H1 (cell line): ENCODE data around the gene SPDEF. TPM values are rescaled to one million over a fixed set of nuclear protein-coding genes. Genes with fewer than 3 reads are reported as not detected.
A peak's percentile ranks its signal among the peaks of the same experiment; 100 is the strongest.

ENCODE experiments used
- CTCF ChIA-PET: fragments of 300-600 bp; sonication (Branson Sonifier 250); formaldehyde crosslinking; loops from one replicate; lab custom pipeline; 2021; ENCODE audit not compliant: partially characterized antibody; lab: Charles Lee
- POLR2A ChIA-PET: fragments of 300-600 bp; sonication (Branson Sonifier 250); formaldehyde crosslinking; loops from one replicate; lab custom pipeline; 2021; ENCODE audit warnings: inconsistent platforms; ENCODE audit not compliant: partially characterized antibody; lab: Charles Lee
- DNase-seq, 2 experiments: peaks; one replicate each; pipeline versions ENCODE4 v3.0.0 to v3.0.0-alpha.2; 2010 to 2022; ENCODE audit warnings: low spot score in 2 of 2, low read depth in 1 of 2, mixed read lengths in 1 of 2
- FAIRE-seq: peaks from 2 replicates; lab custom pipeline; 2011; peaks lifted over from hg19 to GRCh38; lab: Jason Lieb, UNC
- H2AFZ ChIP-seq: 2 replicates; pipeline ENCODE4 v1.8.1; 2012; ENCODE audit warnings: low read length, inconsistent platforms
- H2AK5ac ChIP-seq: 2 replicates; pipeline ENCODE4 v1.6.1; 2013; ENCODE audit warnings: low read depth, low read length
- H2BK120ac ChIP-seq: replicated peaks from 2 replicates; pipeline ENCODE3; 2013; ENCODE audit warnings: low read depth, low read length, inconsistent platforms
- H2BK12ac ChIP-seq: 2 replicates; pipeline ENCODE4 v1.6.1; 2013; ENCODE audit warnings: low read depth, low read length
- H2BK15ac ChIP-seq: 2 replicates; pipeline ENCODE4 v1.6.1; 2013; ENCODE audit warnings: low read length
- H2BK20ac ChIP-seq: 2 replicates; pipeline ENCODE4 v1.6.1; 2013; ENCODE audit warnings: low read length
- H2BK5ac ChIP-seq: 2 replicates; pipeline ENCODE4 v1.6.1; 2013; ENCODE audit warnings: low read depth, low read length
- H3K14ac ChIP-seq: 2 replicates; pipeline ENCODE4 v1.6.1; 2013; ENCODE audit warnings: inconsistent platforms; ENCODE audit not compliant: insufficient read length
- H3K18ac ChIP-seq: 2 replicates; pipeline ENCODE4 v1.6.1; 2013; ENCODE audit warnings: low read length; ENCODE audit errors: extremely low read depth
- H3K23ac ChIP-seq: 2 replicates; pipeline ENCODE4 v1.6.1; 2013; ENCODE audit warnings: inconsistent platforms; ENCODE audit not compliant: insufficient read length
- H3K23me2 ChIP-seq: 2 replicates; pipeline ENCODE4 v1.6.1; 2013; ENCODE audit warnings: low read depth, low read length
- H3K27ac ChIP-seq: 2 replicates; pipeline ENCODE4 v1.6.1; 2011; ENCODE audit warnings: low read depth, low read length, inconsistent platforms
- H3K27me3 ChIP-seq, 4 experiments: replicated peaks in 1 of 4; 1 replicate in 1 of 4; 2 replicates in 3 of 4; pipeline versions ENCODE4 v1.6.1 to v1.8.1; 2011 to 2013; ENCODE audit warnings: low read length in 3 of 4, mild to moderate bottlenecking in 3 of 4, inconsistent platforms in 2 of 4, mixed read lengths in 2 of 4, moderate library complexity in 1 of 4; ENCODE audit not compliant: control insufficient read depth in 3 of 4, insufficient read depth in 3 of 4; ENCODE audit errors: extremely low read depth in 1 of 4
- H3K36me3 ChIP-seq, 4 experiments: 2 replicates each; pipeline versions ENCODE4 v1.6.1 to v1.8.1; 2011 to 2013; ENCODE audit warnings: mild to moderate bottlenecking in 4 of 4, low read length in 3 of 4, moderate library complexity in 2 of 4, control low read depth in 1 of 4, inconsistent platforms in 1 of 4; ENCODE audit not compliant: insufficient read depth in 4 of 4, control insufficient read depth in 2 of 4
- H3K4ac ChIP-seq: replicated peaks from 2 replicates; pipeline ENCODE3; 2013; ENCODE audit warnings: low read length, low read depth, mixed read lengths, inconsistent platforms; ENCODE audit not compliant: insufficient read length
- H3K4me1 ChIP-seq, 4 experiments: replicated peaks in 1 of 4; 1 replicate in 1 of 4; 2 replicates in 3 of 4; pipeline versions ENCODE4 v1.6.1 to v1.8.1; 2011 to 2013; ENCODE audit warnings: low read length in 3 of 4, inconsistent platforms in 2 of 4, mixed read lengths in 1 of 4; ENCODE audit not compliant: insufficient read depth in 4 of 4, control insufficient read depth in 3 of 4
- H3K4me2 ChIP-seq, 2 experiments: 2 replicates each; pipeline versions ENCODE4 v1.6.1 to v1.8.1; 2011 to 2013; ENCODE audit warnings: low read depth in 2 of 2, low read length in 2 of 2, control low read depth in 1 of 2, inconsistent platforms in 1 of 2, mild to moderate bottlenecking in 1 of 2; ENCODE audit not compliant: insufficient read depth in 1 of 2
- H3K4me3 ChIP-seq, 4 experiments: fragments of 200-600, 300-600 bp in 1 of 4; sonication (generic), shearing (Covaris generic), sonication (Bioruptor Twin) in 1 of 4; 2 replicates each; pipeline versions ENCODE4 v1.5.1 to v1.8.1; 2011 to 2016; ENCODE audit warnings: low read length in 4 of 4, low read depth in 3 of 4, control low read depth in 2 of 4, inconsistent platforms in 2 of 4, mild to moderate bottlenecking in 2 of 4, mixed read lengths in 1 of 4, moderate library complexity in 1 of 4; ENCODE audit not compliant: insufficient read depth in 2 of 4; ENCODE audit errors: extremely low read depth in 1 of 4
- H3K56ac ChIP-seq: replicated peaks from 2 replicates; pipeline ENCODE3; 2013; ENCODE audit warnings: low read depth, mild to moderate bottlenecking, mixed read lengths, low read length, inconsistent platforms; ENCODE audit not compliant: insufficient read length
- H3K79me1 ChIP-seq: 2 replicates; pipeline ENCODE4 v1.6.1; 2013; ENCODE audit warnings: low read depth, low read length, control low read depth
- H3K79me2 ChIP-seq, 2 experiments: 2 replicates each; pipeline versions ENCODE4 v1.6.1 to v1.8.1; 2012 to 2013; ENCODE audit warnings: low read length in 2 of 2, mild to moderate bottlenecking in 2 of 2, inconsistent platforms in 1 of 2; ENCODE audit not compliant: insufficient read depth in 2 of 2, control insufficient read depth in 1 of 2
- H3K9ac ChIP-seq, 4 experiments: replicated peaks in 1 of 4; 1 replicate in 1 of 4; 2 replicates in 3 of 4; pipeline versions ENCODE4 v1.6.1 to v1.8.1; 2011 to 2013; ENCODE audit warnings: low read depth in 3 of 4, low read length in 3 of 4, control low read depth in 2 of 4, mild to moderate bottlenecking in 2 of 4, moderate library complexity in 2 of 4, inconsistent platforms in 1 of 4; ENCODE audit errors: extremely low read depth in 1 of 4
- H3K9me3 ChIP-seq, 2 experiments: 2 replicates each; pipeline versions ENCODE4 v1.6.1 to v1.8.1; 2012 to 2013; ENCODE audit warnings: mild to moderate bottlenecking in 2 of 2, moderate library complexity in 2 of 2, control low read depth in 1 of 2, inconsistent platforms in 1 of 2, low read depth in 1 of 2, low read length in 1 of 2, mixed read lengths in 1 of 2; ENCODE audit not compliant: insufficient read depth in 2 of 2
- H4K20me1 ChIP-seq, 2 experiments: replicated peaks in 1 of 2; 2 replicates each; pipeline versions ENCODE3 to v1.8.1; 2011 to 2013; ENCODE audit warnings: inconsistent platforms in 2 of 2, low read length in 2 of 2, mild to moderate bottlenecking in 1 of 2; ENCODE audit not compliant: insufficient read depth in 2 of 2, control insufficient read depth in 1 of 2
- H4K5ac ChIP-seq: 2 replicates; pipeline ENCODE4 v1.6.1; 2013; ENCODE audit warnings: low read length, low read depth, mixed read lengths, inconsistent platforms; ENCODE audit not compliant: insufficient read length
- H4K8ac ChIP-seq: 2 replicates; pipeline ENCODE4 v1.8.0; 2013; ENCODE audit warnings: mild to moderate bottlenecking, moderate library complexity, low read length, inconsistent platforms; ENCODE audit not compliant: insufficient read depth; ENCODE audit errors: extremely low read depth
- H4K91ac ChIP-seq: replicated peaks from 2 replicates; pipeline ENCODE3; 2013; ENCODE audit warnings: low read length, mixed read lengths, inconsistent platforms; ENCODE audit not compliant: insufficient read length
- CTCF ChIP-seq, 3 experiments: IDR thresholded peaks; 1 replicate in 2 of 3; 2 replicates in 1 of 3; pipeline versions ENCODE4 v1.5.1 to v1.6.1; 2011; ENCODE audit warnings: low read length in 3 of 3, mild to moderate bottlenecking in 3 of 3, inconsistent platforms in 2 of 3, low read depth in 1 of 3, moderate library complexity in 1 of 3; ENCODE audit not compliant: insufficient read depth in 1 of 3; ENCODE audit errors: control extremely low read depth in 1 of 3
- RAD21 ChIP-seq, 2 experiments: IDR thresholded peaks in 1 of 2; conservative IDR thresholded peaks in 1 of 2; 2 replicates each; pipeline ENCODE4 v1.6.1; 2011; ENCODE audit warnings: low read depth in 2 of 2, low read length in 2 of 2, improper control_type of control experiment in 1 of 2, inconsistent platforms in 1 of 2, mild to moderate bottlenecking in 1 of 2, moderate library complexity in 1 of 2
- RFX5 ChIP-seq: IDR thresholded peaks from 2 replicates; pipeline ENCODE4 v1.6.1; 2011; ENCODE audit warnings: low read depth, low read length, improper control_type of control experiment, borderline replicate concordance
- SP1 ChIP-seq: IDR thresholded peaks from 2 replicates; pipeline ENCODE4 v1.6.1; 2011; ENCODE audit warnings: low read depth, low read length
- TBP ChIP-seq: IDR thresholded peaks from 2 replicates; pipeline ENCODE4 v1.6.1; 2011; ENCODE audit warnings: low read depth, low read length, improper control_type of control experiment
- TCF12 ChIP-seq: IDR thresholded peaks from 2 replicates; pipeline ENCODE4 v1.6.1; 2011; ENCODE audit warnings: low read depth, mild to moderate bottlenecking, low read length
- USF2 ChIP-seq: IDR thresholded peaks from 2 replicates; pipeline ENCODE4 v1.6.1; 2011; ENCODE audit warnings: low read length, improper control_type of control experiment
- YY1 ChIP-seq: IDR thresholded peaks from 2 replicates; pipeline ENCODE4 v1.6.1; 2011; ENCODE audit warnings: low read depth, mild to moderate bottlenecking, low read length
- WGBS, 2 experiments: shearing (Covaris generic) in 1 of 2; methylation state at CpG; one replicate each; pipeline versions ENCODE4 v1.1.6 to v1.1.7; 2013 to 2015; ENCODE audit warnings: low lambda C conversion rate in 2 of 2, mixed read lengths in 2 of 2, inconsistent platforms in 1 of 2, low coverage in 1 of 2, missing lambda C conversion rate in 1 of 2; ENCODE audit not compliant: insufficient replicate concordance in 2 of 2, insufficient coverage in 1 of 2, insufficient read length in 1 of 2; ENCODE audit errors: extremely low coverage in 1 of 2, missing lambda C conversion rate in 1 of 2; 5-methylcytosine and 5-hydroxymethylcytosine counted together
- polyA plus RNA-seq, 7 experiments: library from polyadenylated mRNA; depleted of rRNA in 3 of 7; stranded (reverse) in 5 of 7; unstranded in 2 of 7; fragments of >200 nt in 5 of 7; fragments of 200-250 nt in 2 of 7; gene quantifications; 1 replicate in 5 of 7; 2 replicates in 1 of 7; 4 replicates in 1 of 7; pipeline versions ENCODE4 v1.2.1 to v1.2.3, GENCODE V29; 2011 to 2013; ENCODE audit warnings: missing spikeins in 2 of 7, mixed read lengths in 2 of 7
- total RNA-seq: library from RNA; stranded (reverse); fragmentation: NEBNext Ultra II Directional; extraction: Animal tissue kit (Norgen Biotek cat#: 25700); gene quantifications from 2 replicates; pipeline ENCODE4 v1.2.1, GENCODE V29; 2021

Gene SPDEF
- total and polyA plus RNA-seq, 2 of the 8 experiments (the other 6 are each of a cell fraction or from before 2014, with no cell fraction given): 0.15 to 0.30 TPM

- no peak overlapping the region for H3K4ac ChIP-seq
- no peaks in the 10 kb centered on the region; the same call in 1 of the 2 replicates for H3K23me2 ChIP-seq
- H3K27ac ChIP-seq: no peak overlapping the region
- peak; percentile 38 to 47 for TF ChIP-seq RAD21 (IDR thresholded peaks at IDR 0.05 in 1 of 2, conservative IDR thresholded peaks at IDR 0.05 in 1 of 2; ENCODE audit: low read depth in 2 of 2, low read length in 2 of 2)
- no peak for TF ChIP-seq TCF12
- TF ChIP-seq CTCF (IDR thresholded peaks at IDR 0.05; ENCODE audit: control extremely low read depth in 1 of 3, insufficient read depth in 1 of 3, low read depth in 1 of 3, low read length in 3 of 3): peak in 2 of 3 experiments; percentile 33; a peak in 2 of 4 replicates
- TF ChIP-seq RFX5: no peak
- TF ChIP-seq USF2: no peak
- no peak for TF ChIP-seq TBP
- TF ChIP-seq YY1: no peak
- no peak for TF ChIP-seq SP1
- H3K9me3 ChIP-seq: no peaks in the 10 kb centered on the region
- H3K9ac ChIP-seq: no peak overlapping the region
- H3K4me2 ChIP-seq: no peak overlapping the region
- H3K4me3 ChIP-seq: no peak overlapping the region
- H3K4me1 ChIP-seq: peaks cover 3 to 20% (median 9%) of the 10 kb centered on the region in 4 experiments
- no peak overlapping the region for H3K14ac ChIP-seq
- no peaks in the 10 kb centered on the region for H3K27me3 ChIP-seq
- no peaks in the 10 kb centered on the region; a peak in 1 of 8 replicates for H3K36me3 ChIP-seq
- no peak overlapping the region for H2AFZ ChIP-seq
- no peak overlapping the region for H2AK5ac ChIP-seq
- no peak overlapping the region for H3K23ac ChIP-seq
- CTCF ChIA-PET: interaction anchor here (0.9 to 8.4 kb wide), 10 partner anchors 10 to 82 kb away, joined by 3 to 79 read pairs (median 4); no protein-coding TSS in a partner anchor
- H3K79me2 ChIP-seq: no peaks in the 10 kb centered on the region
- no peak overlapping the region for H3K56ac ChIP-seq
- no peak overlapping the region for H4K5ac ChIP-seq
- POLR2A ChIA-PET: interaction anchor here (1.0 to 2.7 kb wide), 5 partner anchors 10 to 104 kb away, joined by 3 to 8 read pairs (median 5); partner anchors contain the start of gene RPS10
- H2BK5ac ChIP-seq: no peak overlapping the region
- no peak for DNase-seq
- no peak overlapping the region for H3K18ac ChIP-seq
- no peak overlapping the region for H2BK120ac ChIP-seq
- no peak overlapping the region for H4K8ac ChIP-seq
- H2BK12ac ChIP-seq: peak overlapping the region; percentile 9; the same call in 1 of the 2 replicates
- 90% methylated on average over 10 of the region's 10 CpGs; no CpG with 5 or more reads in 1 of the 2 experiments for WGBS, 2 experiments
- H4K20me1 ChIP-seq: no peaks in the 10 kb centered on the region
- no peak overlapping the region for H4K91ac ChIP-seq
- no peak overlapping the region for H2BK20ac ChIP-seq
- H2BK15ac ChIP-seq: no peak overlapping the region
- H3K79me1 ChIP-seq: no peaks in the 10 kb centered on the region
- no peak for FAIRE-seq
These were observed 26.3 kb downstream of the SPDEF start for GRCh38 chr6:34529665-34530327.
